Superior temporal gyrus (tissue), 1 donor: ENCODE data around the gene PCDHA4.
A peak's percentile ranks its signal among the peaks of the same experiment; 100 is the strongest.
"Not testable (repeated sequence)": the region's sequence is repeated elsewhere in the genome, so short reads cannot be mapped to it uniquely, and the experiment has no call there.

ENCODE experiments used
- DNase-seq: peaks from one replicate; pipeline ENCODE4 v3.0.0-alpha.2; 2016; ENCODE audit errors: extremely low spot score

PCDHA4 gene

GRCh38 chr5:140806834-140807775, at the start of gene PCDHA4:
PCDHA4 (plus strand) TSS chr5:140807068.
- peak; percentile 71 for DNase-seq

GRCh38 chr5:140764177-140764973, 42.5 kb upstream of the PCDHA4 start:
- no peak for DNase-seq

DNA sequence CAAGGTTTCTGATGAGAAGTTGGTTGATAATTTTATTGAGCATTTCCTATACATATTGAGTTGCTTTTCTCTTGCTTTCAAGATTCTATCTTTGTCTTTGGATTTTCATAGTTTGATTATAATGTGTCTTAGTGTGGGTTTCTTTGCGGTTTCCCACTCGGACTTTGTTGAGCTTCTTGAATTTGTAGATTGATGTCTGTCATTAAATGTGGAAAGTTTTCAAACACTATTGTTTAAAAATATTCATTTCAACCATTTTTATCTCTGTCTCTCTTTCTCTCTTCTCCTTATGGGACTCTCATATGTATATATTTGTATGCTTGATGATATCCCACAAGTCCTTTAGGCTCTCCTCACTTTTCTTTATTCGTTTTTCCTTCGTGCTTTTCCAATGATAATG, 39.4 kb upstream of the PCDHA4 start:
- DNase-seq: no peak

GRCh38 chr5:140780512-140780911, 26.4 kb upstream of the PCDHA4 start:
- no peak for DNase-seq

DNA sequence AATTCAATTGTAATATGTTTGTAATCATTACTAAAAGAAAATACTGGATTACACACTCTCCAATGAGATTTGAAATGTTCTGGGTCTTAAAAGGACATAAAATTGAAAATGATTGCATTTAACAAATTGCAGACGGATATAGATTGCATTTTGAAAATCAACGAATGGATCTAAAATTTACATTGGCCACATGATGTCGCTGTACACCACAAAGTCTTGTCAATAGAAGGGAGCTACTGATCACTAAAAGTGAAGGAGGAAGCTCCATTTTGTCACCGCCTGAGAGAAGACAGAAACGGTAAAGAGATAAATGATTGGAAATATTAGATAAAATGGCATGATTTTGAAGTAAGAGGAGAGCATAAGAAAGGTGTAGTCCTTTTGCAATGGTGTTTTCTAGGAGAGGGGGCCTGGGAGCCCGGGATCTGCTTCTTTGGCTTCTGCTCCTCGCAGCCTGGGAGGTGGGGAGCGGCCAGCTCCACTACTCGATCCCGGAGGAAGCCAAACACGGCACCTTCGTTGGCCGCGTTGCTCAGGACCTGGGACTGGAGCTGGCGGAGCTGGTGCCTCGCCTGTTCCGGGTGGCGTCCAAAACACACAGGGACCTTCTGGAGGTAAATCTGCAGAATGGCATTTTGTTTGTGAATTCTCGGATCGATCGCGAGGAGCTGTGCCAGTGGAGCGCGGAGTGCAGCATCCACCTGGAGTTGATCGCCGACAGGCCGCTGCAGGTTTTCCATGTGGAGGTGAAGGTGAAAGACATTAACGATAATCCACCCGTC, 20.8 kb upstream of the PCDHA4 start, which contains the start of gene PCDHA1:
TSS of gene PCDHA1 (plus strand) at position 236 of the 782 bp plus-strand sequence.
- DNase-seq: peak; percentile 28

GRCh38 chr5:140787422-140787821, 19.4 kb upstream of the PCDHA4 start:
- not testable (repeated sequence) for DNase-seq

DNA sequence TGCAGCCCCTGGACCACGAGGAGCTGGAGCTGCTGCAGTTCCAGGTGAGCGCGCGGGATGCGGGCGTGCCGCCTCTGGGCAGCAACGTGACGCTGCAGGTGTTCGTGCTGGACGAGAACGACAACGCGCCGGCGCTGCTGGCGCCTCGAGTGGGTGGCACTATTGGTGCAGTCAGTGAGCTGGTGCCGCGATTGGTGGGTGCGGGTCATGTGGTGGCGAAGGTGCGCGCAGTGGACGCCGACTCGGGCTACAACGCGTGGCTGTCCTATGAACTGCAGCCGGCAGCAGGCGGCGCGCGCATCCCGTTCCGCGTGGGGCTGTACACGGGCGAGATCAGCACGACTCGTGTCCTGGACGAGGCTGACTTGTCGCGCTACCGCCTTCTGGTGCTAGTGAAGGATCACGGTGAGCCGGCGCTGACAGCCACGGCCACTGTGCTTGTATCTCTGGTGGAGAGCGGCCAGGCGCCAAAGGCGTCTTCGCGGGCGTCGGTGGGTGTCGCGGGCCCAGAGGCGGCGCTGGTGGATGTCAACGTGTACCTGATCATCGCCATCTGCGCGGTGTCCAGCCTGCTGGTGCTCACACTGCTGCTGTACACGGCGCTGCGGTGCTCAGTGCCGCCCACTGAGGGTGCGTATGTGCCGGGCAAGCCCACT, 18.9 kb upstream of the PCDHA4 start:
- DNase-seq: not testable (repeated sequence)

GRCh38 chr5:140791089-140791488, 15.8 kb upstream of the PCDHA4 start:
- no peak for DNase-seq

GRCh38 chr5:140794595-140795258, 12.1 kb upstream of the PCDHA4 start, which contains the start of gene PCDHA2:
PCDHA2 (plus strand) TSS chr5:140794852.
- peak; percentile 46 for DNase-seq

DNA sequence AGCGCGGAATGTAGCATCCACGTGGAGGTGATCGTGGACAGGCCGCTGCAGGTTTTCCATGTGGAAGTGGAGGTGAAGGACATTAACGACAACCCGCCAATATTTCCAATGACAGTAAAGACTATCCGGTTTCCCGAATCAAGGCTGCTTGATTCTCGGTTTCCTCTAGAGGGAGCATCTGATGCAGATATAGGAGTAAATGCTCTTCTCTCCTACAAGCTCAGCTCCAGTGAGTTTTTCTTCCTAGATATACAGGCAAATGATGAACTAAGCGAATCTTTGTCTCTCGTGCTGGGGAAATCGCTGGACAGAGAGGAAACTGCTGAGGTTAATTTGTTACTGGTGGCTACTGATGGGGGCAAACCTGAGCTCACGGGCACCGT, 11.6 kb upstream of the PCDHA4 start:
- peak; percentile 36 for DNase-seq

GRCh38 chr5:140796072-140796717, 10.7 kb upstream of the PCDHA4 start:
- DNase-seq: not testable (repeated sequence)

- no peak for DNase-seq
Measured at GRCh38 chr5:140796718-140797095, 10.2 kb upstream of the PCDHA4 start.

GRCh38 chr5:140800816-140801493, 5.9 kb upstream of the PCDHA4 start, which contains the start of gene PCDHA3:
PCDHA3 (plus strand) TSS chr5:140801057.
- peak; percentile 76 for DNase-seq

DNA sequence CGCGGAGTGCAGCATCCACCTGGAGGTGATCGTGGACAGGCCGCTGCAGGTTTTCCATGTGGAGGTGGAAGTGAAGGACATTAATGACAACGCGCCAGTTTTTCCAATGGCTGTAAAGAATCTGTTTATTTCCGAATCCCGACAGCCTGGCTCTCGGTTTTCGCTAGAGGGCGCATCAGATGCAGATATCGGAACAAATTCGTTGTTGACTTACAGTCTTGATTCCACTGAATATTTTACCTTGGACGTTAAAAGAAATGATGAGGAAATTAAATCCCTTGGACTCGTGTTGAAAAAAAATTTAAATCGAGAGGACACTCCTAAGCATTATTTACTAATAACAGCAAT, 5.4 kb upstream of the PCDHA4 start:
- peak; percentile 69 for DNase-seq

- DNase-seq: not testable (repeated sequence)
Measured at GRCh38 chr5:140802381-140802780, 4.5 kb upstream of the PCDHA4 start.

DNA sequence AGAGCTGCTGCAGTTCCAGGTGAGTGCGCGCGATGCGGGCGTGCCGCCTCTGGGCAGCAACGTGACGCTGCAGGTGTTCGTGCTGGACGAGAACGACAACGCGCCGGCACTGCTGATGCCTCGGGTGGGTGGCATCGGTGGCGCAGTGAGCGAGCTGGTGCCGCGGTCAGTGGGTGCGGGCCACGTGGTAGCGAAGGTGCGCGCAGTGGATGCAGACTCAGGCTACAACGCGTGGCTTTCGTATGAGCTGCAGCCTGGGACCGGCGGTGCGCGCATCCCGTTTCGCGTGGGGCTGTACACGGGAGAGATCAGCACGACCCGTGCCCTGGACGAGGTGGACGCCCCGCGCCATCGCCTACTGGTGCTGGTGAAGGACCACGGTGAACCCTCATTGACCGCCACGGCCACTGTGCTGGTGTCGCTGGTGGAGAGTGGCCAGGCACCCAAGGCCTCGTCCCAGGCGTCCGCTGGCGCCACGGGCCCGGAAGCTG, 4.0 kb upstream of the PCDHA4 start:
- DNase-seq: no peak

DNA sequence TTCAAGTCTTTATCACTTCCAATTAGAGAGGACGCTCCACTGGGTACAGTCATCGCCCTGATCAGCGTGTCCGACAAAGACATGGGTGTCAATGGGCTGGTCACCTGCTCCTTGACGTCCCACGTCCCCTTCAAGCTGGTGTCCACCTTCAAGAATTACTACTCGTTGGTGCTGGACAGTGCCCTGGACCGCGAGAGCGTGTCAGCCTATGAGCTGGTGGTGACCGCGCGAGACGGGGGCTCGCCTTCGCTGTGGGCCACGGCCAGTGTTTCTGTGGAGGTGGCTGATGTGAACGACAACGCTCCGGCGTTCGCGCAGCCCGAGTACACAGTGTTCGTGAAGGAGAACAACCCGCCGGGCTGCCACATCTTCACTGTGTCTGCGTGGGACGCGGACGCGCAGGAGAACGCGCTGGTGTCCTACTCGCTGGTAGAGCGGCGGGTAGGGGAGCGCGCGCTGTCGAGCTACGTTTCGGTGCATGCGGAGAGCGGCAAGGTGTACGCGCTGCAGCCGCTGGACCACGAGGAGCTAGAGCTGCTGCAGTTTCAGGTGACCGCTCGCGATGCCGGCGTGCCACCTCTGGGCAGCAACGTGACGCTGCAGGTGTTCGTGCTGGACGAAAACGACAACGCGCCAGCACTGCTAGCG, 1.5 kb downstream of the PCDHA4 start:
- not testable (repeated sequence) for DNase-seq

DNA sequence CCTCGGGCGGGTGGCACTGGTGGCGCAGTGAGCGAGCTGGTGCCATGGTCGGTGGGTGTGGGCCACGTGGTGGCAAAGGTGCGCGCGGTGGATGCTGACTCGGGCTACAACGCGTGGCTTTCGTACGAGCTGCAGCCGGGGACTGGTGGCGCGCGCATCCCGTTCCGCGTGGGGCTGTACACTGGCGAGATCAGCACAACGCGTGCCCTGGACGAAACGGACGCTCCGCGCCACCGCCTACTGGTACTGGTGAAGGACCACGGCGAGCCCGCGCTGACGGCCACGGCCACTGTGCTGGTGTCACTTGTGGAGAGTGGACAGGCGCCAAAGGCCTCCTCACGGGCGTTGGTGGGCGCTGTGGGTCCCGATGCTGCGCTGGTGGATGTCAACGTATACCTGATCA, 2.0 kb downstream of the PCDHA4 start:
- DNase-seq: no peak
